Fibroblast of the aortic adventitia (primary cell): ENCODE data around the gene DUXB. TPM values are rescaled to one million over a fixed set of nuclear protein-coding genes. Genes with fewer than 3 reads are reported as not detected.

Experiments used
- DNase-seq: peaks from one replicate; pipeline ENCODE4 v3.0.0-alpha.2; 2010; ENCODE audit warnings: low read depth
- H3K4me3 ChIP-seq: 2 replicates; pipeline ENCODE4 v1.5.1; 2011; ENCODE audit warnings: low read depth, mild to moderate bottlenecking, control low read depth, low read length, moderate library complexity
- total RNA-seq: library from RNA; depleted of rRNA; stranded (reverse); fragments of >200 nt; gene quantifications from 2 replicates; pipeline ENCODE4 v1.2.3, GENCODE V29; 2012; ENCODE audit warnings: low replicate concordance
- TF ChIP-seq, protein P1 (sequence below): IDR thresholded peaks from 2 replicates; pipeline ENCODE4 v1.5.1; 2011; ENCODE audit warnings: mild to moderate bottlenecking, low read length, control low read depth, inconsistent platforms; ENCODE audit not compliant: insufficient read depth

The DUXB gene
- total RNA-seq, 1 donor: not detected

DNA sequence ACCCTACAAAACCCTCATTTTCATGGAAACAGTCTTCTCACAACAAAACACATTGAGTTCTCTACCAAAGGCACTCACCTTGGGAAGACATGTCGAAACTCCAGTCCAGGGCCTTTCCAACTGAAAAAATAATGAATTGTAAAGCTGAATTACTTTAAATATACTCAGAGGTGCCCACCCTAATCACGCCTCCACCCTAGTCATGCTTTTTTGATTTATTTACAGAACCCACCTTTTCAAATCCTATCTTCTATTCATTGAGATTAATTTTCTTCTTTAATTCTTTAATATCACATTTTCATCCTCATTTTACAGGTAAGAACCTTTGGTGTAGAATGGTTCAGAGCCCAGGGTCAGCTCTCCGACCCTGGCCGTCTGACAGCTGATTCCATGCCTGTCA is 24.4 kb downstream of the DUXB start, which contains the start of gene CPHXL2:
TSS of gene CPHXL2 (minus strand) at position 101 of the 400 bp plus-strand sequence. CDS start at position 91, 10 bp downstream.
- TF ChIP-seq, protein P1, sequence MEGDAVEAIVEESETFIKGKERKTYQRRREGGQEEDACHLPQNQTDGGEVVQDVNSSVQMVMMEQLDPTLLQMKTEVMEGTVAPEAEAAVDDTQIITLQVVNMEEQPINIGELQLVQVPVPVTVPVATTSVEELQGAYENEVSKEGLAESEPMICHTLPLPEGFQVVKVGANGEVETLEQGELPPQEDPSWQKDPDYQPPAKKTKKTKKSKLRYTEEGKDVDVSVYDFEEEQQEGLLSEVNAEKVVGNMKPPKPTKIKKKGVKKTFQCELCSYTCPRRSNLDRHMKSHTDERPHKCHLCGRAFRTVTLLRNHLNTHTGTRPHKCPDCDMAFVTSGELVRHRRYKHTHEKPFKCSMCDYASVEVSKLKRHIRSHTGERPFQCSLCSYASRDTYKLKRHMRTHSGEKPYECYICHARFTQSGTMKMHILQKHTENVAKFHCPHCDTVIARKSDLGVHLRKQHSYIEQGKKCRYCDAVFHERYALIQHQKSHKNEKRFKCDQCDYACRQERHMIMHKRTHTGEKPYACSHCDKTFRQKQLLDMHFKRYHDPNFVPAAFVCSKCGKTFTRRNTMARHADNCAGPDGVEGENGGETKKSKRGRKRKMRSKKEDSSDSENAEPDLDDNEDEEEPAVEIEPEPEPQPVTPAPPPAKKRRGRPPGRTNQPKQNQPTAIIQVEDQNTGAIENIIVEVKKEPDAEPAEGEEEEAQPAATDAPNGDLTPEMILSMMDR: no peak
- no peak within 1 kb of the TSS for H3K4me3 ChIP-seq
- DNase-seq: no peak

DNA sequence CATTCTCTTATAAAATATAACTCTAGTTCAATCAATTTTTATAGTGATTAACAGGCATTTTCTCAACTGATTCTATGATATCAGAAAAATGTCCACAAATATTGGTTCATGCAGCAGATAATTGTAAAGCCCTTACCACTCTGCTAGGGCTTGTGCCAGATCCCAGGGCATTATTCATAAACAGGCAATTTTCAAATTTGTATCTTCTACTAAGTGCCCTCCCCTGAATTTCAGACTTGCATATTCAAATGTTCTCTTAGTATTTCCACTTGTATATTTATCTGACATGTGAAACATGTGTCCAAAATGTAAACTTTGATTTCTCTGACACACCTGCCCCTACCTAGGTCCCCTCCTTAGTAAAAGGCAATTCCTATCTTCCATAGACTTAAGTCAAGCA is 33.8 kb downstream of the DUXB start:
- DNase-seq: no peak
- TF ChIP-seq, protein P1: no peak
- H3K4me3 ChIP-seq: no peak overlapping the region

DNA sequence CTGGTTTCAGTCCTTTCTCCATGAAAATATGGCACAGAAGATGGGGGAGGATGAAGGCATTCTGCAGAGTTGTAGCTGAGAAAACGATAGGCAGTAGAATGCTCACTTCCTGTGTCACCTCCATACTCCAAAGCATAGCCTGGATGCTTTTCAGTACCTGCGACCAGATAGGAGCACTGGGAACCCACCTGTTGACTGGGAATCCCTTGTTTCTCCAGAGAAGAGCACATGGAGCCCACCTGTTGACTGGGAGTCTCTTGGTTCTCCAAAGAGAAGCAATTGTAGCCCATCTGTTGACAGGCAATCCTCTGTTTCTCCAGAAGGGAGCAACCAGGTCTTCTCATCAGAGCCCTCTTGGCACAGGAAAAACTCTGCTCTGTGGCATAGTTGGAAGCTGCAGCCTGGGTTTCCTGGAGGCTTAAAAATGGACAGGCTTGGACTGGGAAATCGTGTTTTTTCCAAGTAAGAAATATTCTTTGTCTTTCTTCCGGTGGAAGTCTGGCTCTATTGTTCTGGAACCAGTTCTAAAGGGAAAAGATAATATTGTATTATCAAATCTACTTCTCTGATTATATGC is 40.4 kb downstream of the DUXB start:
- peak; percentile 5 for DNase-seq
- no peak overlapping the region for H3K4me3 ChIP-seq
- TF ChIP-seq, protein P1: no peak

DNA sequence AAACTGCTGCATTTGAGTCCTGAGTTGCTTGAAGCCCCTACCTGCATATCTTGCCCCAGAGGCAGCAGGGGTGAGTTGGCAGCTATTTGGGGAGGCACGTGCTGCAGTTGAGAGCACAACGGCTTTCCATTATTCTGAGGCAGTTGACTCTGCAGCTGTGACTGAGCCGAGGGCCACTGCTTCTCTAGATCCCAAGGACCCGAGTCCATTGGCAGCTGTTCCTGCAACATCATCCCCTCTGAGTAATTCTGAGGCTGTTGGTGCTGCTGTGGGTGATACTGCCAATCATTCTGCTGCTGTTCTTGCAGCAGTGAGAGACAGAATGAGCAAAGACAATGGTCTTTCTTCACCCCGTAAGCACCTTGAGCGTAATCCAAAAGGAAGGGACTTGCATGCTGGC is 40.9 kb downstream of the DUXB start:
- TF ChIP-seq, protein P1: no peak
- H3K4me3 ChIP-seq: no peak overlapping the region
- no peak for DNase-seq

DNA sequence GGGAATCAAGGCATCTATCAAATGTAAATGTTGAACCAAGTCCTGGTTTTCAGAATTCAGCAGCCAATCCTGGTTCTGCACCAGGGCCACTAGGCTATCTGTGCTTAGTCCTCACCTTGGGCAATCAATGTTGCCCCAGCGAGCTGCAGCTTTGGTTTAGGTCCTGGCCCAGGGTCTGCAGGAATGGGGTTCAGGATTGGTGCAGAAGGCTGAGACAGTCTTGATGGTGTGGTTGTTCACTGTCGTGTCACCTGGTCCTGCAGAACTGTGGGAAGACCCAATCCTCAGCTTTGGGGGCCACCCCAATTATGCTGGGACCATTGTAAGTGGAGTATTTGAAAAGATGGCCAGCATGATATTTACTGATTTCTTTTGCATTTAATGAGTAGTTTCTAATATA is 43.1 kb downstream of the DUXB start:
- no peak overlapping the region for H3K4me3 ChIP-seq
- no peak for DNase-seq
- TF ChIP-seq, protein P1: no peak

DNA sequence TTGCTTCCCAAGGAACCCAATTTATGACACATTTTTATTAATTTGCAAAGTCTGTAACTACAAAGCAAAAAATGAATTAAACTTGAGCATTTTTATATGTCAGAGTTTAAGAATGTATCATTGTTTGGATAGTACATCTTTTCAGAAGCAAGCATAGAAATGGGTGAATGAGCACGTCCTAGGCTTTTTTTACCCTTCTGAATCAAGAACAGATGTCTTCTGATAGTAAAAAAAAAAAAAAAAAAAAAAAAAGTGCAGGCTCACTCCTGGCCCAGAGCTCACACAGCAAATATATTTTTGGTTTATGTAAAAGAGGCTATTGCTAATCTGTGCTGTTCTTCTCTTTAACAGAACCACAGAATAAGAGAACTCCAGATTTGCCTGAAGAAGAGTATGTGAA is 47.3 kb downstream of the DUXB start:
- DNase-seq: peak; percentile 77
- H3K4me3 ChIP-seq: no peak overlapping the region
- TF ChIP-seq, protein P1: no peak
